KMS-11 (cell line): ENCODE measurements around the gene D2HGDH.

Source experiments
- H2AFZ ChIP-seq: fragments of 200-600 bp; sonication (generic); 2 replicates; pipeline ENCODE4 v1.6.1; 2016; ENCODE audit warnings: antibody characterized with exemption, mixed run types, low read depth
- H3K27ac ChIP-seq: fragments of 200-600 bp; sonication (generic); 2 replicates; pipeline ENCODE4 v1.6.1; 2016; ENCODE audit warnings: mild to moderate bottlenecking, mixed run types
- H3K27me3 ChIP-seq: fragments of 200-600 bp; sonication (generic); 2 replicates; pipeline ENCODE4 v1.6.1; 2017; ENCODE audit warnings: mild to moderate bottlenecking, low read depth, mixed run types, moderate library complexity; ENCODE audit not compliant: insufficient read depth
- H3K36me3 ChIP-seq: fragments of 200-600 bp; sonication (generic); 2 replicates; pipeline ENCODE4 v1.6.1; 2017; ENCODE audit warnings: mild to moderate bottlenecking, mixed run types; ENCODE audit not compliant: insufficient read depth
- H3K4me1 ChIP-seq: fragments of 200-600 bp; sonication (generic); 2 replicates; pipeline ENCODE4 v1.6.1; 2016; ENCODE audit warnings: mild to moderate bottlenecking, low read depth, mixed run types; ENCODE audit not compliant: poor library complexity, severe bottlenecking
- H3K4me2 ChIP-seq: fragments of 200-600 bp; sonication (generic); 2 replicates; pipeline ENCODE4 v1.7.0; 2016; ENCODE audit warnings: mild to moderate bottlenecking, mixed run types
- H3K4me3 ChIP-seq: fragments of 200-600 bp; sonication (generic); IDR thresholded peaks from 2 replicates; pipeline ENCODE4 v1.6.1; 2017; ENCODE audit warnings: low read depth, low read length, mixed read lengths; ENCODE audit not compliant: insufficient read depth
- H3K79me2 ChIP-seq: fragments of 200-600 bp; sonication (generic); 2 replicates; pipeline ENCODE4 v1.6.1; 2016; ENCODE audit warnings: low read depth, mixed run types; ENCODE audit not compliant: insufficient read depth
- H3K9ac ChIP-seq: fragments of 200-600 bp; sonication (generic); 2 replicates; pipeline ENCODE4 v1.6.1; 2016; ENCODE audit warnings: mild to moderate bottlenecking, mixed run types
- H4K20me1 ChIP-seq: fragments of 200-600 bp; sonication (generic); 2 replicates; pipeline ENCODE4 v1.6.1; 2016; ENCODE audit warnings: mild to moderate bottlenecking, mixed run types; ENCODE audit not compliant: insufficient read depth
- CTCF ChIP-seq: fragments of 200-600 bp; sonication (generic); conservative IDR thresholded peaks from 2 replicates; pipeline ENCODE4 v1.6.1; 2017; ENCODE audit warnings: low read depth, mild to moderate bottlenecking, antibody characterized with exemption, low read length, moderate library complexity, mixed read lengths

D2HGDH gene

DNA sequence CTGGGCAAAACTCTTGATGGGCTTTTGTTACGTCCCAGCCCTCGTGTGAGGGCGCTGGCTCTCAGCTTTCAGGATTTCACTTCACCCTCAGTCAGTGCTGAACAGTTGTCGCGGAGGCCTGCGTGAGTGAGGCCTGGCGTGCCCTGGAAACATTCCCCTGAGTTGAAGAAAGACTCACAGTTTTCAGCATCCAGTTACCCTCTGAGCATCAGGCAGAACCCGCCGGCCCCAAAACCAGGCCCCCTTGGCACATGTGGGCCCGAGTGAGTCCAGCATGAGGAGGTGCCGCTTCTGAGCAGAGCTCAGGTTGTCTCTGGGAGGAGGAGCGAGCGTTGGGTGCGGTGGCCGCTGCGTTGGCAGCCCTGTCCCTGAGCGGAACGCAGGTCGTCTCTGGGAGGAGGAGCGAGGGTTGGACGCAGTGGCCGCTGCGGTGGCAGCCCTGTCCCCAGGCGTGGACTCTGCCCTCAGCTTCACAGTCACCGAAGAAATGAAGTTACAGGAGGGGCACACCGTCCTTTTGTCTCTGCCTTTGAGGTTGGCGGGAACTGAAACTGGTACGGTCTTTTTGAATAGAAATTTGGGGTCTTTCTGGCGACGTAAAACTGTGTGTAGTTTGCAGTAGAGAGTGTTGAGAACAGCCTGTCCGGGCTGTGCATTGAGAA, 74.4 kb downstream of the D2HGDH start, which contains the start of gene NEU4:
TSS of gene NEU4 (plus strand) at position 473 of the 662 bp plus-strand sequence. CDS start 5,292 bp downstream, outside the sequence.
- Histone ChIP-seq H3K27me3 (peaks cover 34% of the 10 kb centered on the region), H3K4me1 (no peaks in the 10 kb centered on the region), H3K27ac (no peak within 1 kb of the TSS), H3K9ac (no peak within 1 kb of the TSS), H3K4me2 (no peak within 1 kb of the TSS), H3K36me3 (no peaks in the 10 kb centered on the region), H4K20me1 (no peaks in the 10 kb centered on the region), H3K4me3 (no peak within 1 kb of the TSS), H2AFZ (no peak within 1 kb of the TSS), H3K79me2 (no peaks in the 10 kb centered on the region)
- TF ChIP-seq CTCF: no peak

DNA sequence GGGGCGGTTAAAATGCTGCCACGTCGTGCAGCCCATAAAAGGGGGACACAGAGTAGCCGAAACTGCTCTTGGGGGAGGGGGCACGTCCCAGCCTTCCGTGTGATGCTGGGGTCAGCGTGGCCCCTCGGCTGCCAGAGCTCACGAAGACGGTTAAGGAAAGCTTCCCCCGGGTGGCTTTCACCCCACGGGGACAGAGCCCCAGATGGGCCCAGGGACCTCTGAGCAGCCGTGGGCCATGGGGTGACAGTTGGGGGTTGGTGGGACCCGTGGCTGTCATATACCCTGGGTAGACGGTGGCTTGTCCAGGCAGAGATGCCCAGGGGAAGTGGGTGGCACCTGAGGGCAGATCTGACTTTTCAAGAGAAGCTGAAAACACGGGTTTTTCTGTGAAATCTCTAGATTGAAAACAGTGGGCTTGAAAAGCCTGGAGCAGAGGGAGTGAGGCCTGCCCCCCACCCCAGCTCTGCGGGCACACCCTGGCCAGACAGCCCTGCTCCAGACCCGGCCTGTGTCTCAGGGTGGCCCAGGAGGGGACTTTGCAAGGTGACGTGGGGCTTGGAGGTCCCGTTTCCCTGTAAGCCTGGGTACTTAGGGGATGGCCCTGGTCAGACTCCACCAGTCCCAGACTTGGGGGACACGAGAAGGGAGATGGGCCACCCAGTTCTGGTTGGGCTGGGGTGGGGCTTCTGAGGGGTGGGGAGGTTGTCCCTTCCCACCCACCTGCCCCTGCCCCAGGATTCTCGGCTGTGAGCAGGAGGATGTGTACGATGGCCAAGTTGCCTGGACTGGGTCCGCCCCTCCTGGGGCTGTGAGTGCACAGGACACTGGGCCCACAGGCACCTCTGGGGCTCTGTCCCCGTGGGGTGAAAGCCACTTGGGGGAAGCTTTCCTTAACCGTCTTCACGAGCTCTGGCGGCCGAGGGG, 75.2 kb downstream of the D2HGDH start:
- Histone ChIP-seq H3K4me2 (no peak overlapping the region), H3K4me3 (no peak overlapping the region), H3K27me3 (peaks cover 34% of the 10 kb centered on the region)

GRCh38 chr2:241810307-241811200, 76.1 kb downstream of the D2HGDH start:
- no peak for TF ChIP-seq CTCF
- H3K79me2 ChIP-seq: no peaks in the 10 kb centered on the region
- no peak overlapping the region for H3K4me2 ChIP-seq
- no peaks in the 10 kb centered on the region for H3K4me1 ChIP-seq
- H3K9ac ChIP-seq: no peak overlapping the region
- H3K27me3 ChIP-seq: peaks cover 39% of the 10 kb centered on the region
- no peak overlapping the region for H3K27ac ChIP-seq
- no peaks in the 10 kb centered on the region for H3K36me3 ChIP-seq
- H3K4me3 ChIP-seq: no peak overlapping the region
- no peak overlapping the region for H2AFZ ChIP-seq
- no peaks in the 10 kb centered on the region for H4K20me1 ChIP-seq

More for the DNA sequence above, 75.2 kb downstream of the D2HGDH start:
- Histone ChIP-seq H3K79me2 (no peaks in the 10 kb centered on the region), H2AFZ (no peak overlapping the region), H3K4me1 (no peaks in the 10 kb centered on the region), H3K9ac (no peak overlapping the region), H3K36me3 (no peaks in the 10 kb centered on the region), H3K27ac (no peak overlapping the region), H4K20me1 (no peaks in the 10 kb centered on the region)
- TF ChIP-seq CTCF: no peak
